ENCODE results near the gene UBE2L5.
A peak's percentile ranks its signal among the peaks of the same experiment; 100 is the strongest.

Gene UBE2L5

DNA sequence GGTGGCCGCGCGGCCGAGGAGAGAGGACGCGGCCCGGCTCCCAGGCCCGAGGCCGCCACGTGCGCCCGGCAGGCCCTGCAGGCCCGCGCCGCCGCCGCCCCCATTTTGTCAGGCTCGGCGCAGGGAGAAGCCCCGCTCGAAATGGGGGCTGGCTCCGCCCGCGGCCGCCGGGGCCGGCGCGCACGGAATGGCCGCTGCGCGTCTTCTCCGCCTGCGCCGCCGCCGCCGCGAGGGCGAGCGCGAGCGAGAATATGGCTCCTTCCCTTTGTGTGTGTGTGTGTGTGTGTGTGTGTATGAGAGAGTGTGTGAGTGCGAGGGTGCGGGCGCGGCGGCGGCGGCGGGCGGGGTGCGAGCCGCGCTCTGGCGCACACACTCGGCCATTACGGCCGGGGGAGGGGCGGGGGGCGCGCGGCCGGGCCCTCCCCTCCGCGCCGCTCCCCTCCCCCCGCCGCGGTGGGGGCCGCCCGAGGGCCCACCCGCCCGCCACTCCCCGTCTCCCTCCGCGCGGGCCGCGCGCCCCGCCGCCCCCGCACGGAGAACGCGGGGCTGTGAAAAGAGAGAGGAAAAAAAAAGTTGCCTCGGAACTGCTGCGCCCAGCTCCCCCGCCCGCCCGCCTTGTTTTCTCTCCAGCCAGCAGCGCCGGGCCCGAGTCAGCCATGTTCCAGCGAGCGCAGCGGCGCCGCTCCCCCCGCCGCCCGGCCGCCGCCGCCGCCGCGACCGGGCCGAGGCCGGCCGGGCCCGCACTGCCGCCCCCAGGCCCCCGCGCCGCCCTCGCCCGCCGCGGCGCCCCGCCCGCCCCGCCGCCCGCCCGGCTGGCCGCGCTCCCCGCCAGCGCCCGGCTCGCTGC, 42.4 kb downstream of the UBE2L5 start:
- Mint-ChIP-seq H3K27me3 (ENCODE audit: low read depth) (peaks cover 2% of the 10 kb centered on the region), H3K4me3 (peak overlapping the region; percentile 96), H3K36me3 (ENCODE audit: low read depth) (peaks cover 33% of the 10 kb centered on the region), H3K4me1 (ENCODE audit: low read depth) (peaks cover 31% of the 10 kb centered on the region), H3K27ac (peak overlapping the region; percentile 98), H3K9me3 (no peaks in the 10 kb centered on the region)
- peak; percentile 75 for DNase-seq (ENCODE audit: low spot score)

DNA sequence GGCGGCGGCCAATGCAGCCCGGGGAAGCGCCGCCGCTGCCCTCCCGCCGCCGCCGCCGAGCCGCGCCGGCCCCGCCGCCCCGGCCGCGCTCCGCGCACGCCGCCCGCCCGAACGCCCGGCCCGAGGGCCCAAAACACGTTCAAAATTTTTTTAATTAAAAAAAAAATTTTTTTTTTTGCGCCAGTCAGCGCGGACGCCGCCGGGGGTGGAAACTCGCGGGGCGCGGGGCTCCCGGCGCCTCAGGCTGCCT, 43.0 kb downstream of the UBE2L5 start:
- no peak overlapping the region for H3K4me3 Mint-ChIP-seq
- no peak for DNase-seq (ENCODE audit: low spot score)
- H3K27me3 Mint-ChIP-seq (ENCODE audit: low read depth), result peaks cover 2% of the 10 kb centered on the region
- peaks cover 31% of the 10 kb centered on the region for H3K36me3 Mint-ChIP-seq (ENCODE audit: low read depth)
- H3K4me1 Mint-ChIP-seq (ENCODE audit: low read depth), result peaks cover 31% of the 10 kb centered on the region
- H3K27ac Mint-ChIP-seq, result no peak overlapping the region
- H3K9me3 Mint-ChIP-seq, result no peaks in the 10 kb centered on the region

DNA sequence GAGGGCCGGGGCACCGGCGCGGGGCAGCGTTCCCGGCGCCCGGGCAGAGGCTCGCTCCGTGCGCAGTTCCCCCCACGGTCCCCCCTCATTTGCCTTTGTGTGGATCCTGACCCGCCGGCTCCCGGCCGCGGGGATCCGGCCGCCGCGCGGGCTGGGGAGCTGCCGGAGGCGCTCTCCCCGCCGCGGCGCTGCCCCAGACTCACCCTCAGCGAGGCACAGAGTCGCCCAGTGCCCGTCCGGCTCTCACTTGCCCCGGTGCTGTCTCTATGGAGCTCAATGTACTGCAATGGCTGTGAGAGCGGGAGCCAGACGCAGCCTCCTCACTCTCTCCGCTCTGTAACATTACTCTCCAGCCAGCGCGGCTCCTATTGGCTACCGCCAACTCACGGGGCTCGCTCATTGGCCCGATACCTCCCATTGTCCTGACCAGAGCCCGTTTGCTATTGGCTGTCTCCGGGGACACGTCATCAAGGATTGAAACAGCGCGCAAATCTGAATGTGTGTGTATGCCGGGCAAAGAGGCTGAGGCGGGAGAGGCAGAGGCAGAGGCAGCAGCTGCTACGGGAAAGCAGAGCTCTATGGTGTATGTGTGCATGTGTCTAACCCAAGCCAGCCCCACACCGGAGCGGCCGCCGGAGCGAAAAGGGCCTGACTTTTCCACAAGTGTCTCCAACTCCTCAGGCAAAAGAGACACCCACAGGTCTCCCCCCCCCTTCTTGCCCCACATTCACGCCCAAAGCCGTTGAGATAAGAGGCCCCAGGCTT, 43.5 kb downstream of the UBE2L5 start, which contains the start of gene HMGB1:
Gene HMGB1 (minus strand): TSS at position 344 of the 765 bp plus-strand sequence. CDS start 2,256 bp downstream, outside the sequence.
- H3K36me3 Mint-ChIP-seq (ENCODE audit: low read depth), result peaks cover 31% of the 10 kb centered on the region
- peak within 1 kb of the TSS; percentile 91 for H3K4me3 Mint-ChIP-seq
- DNase-seq (ENCODE audit: low spot score), result peak; percentile 98
- H3K9me3 Mint-ChIP-seq, result no peaks in the 10 kb centered on the region
- peaks cover 2% of the 10 kb centered on the region for H3K27me3 Mint-ChIP-seq (ENCODE audit: low read depth)
- peak within 1 kb of the TSS; percentile 99 for H3K27ac Mint-ChIP-seq
- peaks cover 31% of the 10 kb centered on the region for H3K4me1 Mint-ChIP-seq (ENCODE audit: low read depth)

DNA sequence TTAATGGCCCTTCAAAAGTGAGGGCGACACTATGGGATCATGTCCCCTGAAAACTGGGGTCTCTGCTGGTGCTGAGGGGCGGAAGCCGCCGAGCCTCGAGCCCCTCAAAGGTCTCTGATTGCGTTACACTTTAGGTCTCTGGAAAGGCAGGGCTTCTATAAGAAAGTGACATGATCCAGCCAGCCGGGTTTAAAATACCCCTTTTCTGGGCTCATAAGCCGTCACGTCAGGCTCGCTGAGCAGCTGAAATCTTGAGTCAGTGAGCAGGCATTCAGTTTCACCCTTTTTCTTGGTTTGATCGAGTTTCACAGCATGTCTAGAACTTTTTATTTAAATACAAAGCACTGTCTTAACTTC, 44.0 kb downstream of the UBE2L5 start:
- no peak for DNase-seq (ENCODE audit: low spot score)
- peaks cover 29% of the 10 kb centered on the region for H3K4me1 Mint-ChIP-seq (ENCODE audit: low read depth)
- H3K36me3 Mint-ChIP-seq (ENCODE audit: low read depth), result peaks cover 30% of the 10 kb centered on the region
- no peaks in the 10 kb centered on the region for H3K9me3 Mint-ChIP-seq
- peak overlapping the region; percentile 91 for H3K4me3 Mint-ChIP-seq
- peak overlapping the region; percentile 99 for H3K27ac Mint-ChIP-seq
- H3K27me3 Mint-ChIP-seq (ENCODE audit: low read depth), result peaks cover 2% of the 10 kb centered on the region

DNA sequence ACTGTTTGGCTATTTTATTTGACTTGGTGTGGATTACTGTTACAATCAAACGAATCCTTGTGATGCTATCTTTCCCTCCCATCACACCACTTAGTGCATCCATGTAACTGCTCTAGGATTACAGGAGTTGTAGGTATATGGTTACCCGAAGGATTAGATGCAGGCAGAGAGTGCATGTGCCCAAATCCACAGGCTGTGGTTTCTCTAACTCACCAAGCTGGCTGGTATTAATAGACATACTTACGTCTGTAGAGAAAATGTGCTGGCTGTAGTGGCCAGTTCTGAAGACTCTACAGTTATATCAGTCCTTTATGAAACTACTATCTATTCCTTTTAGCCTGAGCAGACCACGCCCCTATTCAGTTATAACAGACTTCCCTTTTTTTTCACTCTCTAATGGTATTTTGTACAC, 44.6 kb downstream of the UBE2L5 start:
- H3K4me3 Mint-ChIP-seq, result peak overlapping the region; percentile 91
- peaks cover 25% of the 10 kb centered on the region for H3K4me1 Mint-ChIP-seq (ENCODE audit: low read depth)
- peak overlapping the region; percentile 99 for H3K27ac Mint-ChIP-seq
- H3K36me3 Mint-ChIP-seq (ENCODE audit: low read depth), result peaks cover 25% of the 10 kb centered on the region
- DNase-seq (ENCODE audit: low spot score), result no peak
- H3K27me3 Mint-ChIP-seq (ENCODE audit: low read depth), result peaks cover 2% of the 10 kb centered on the region
- H3K9me3 Mint-ChIP-seq, result no peaks in the 10 kb centered on the region

DNA sequence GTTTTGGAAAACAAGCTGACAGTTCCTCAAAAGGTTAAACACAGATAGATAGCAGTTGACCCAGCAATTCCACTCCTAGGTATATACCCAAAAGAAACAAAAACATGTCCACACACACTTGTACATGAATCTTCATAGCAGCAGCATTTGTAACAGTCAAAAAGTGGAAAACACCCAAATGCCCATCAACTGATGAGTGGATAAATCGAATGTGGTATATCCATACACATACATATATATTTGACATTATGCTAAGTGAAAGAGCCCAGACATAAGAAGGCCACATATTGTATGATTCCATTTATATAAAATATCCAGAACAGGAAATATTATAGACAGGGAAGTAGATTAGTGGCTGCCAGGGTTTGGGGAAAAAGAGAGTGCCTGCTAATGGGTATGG, 51.4 kb downstream of the UBE2L5 start:
- Mint-ChIP-seq H3K27ac (no peak overlapping the region), H3K36me3 (ENCODE audit: low read depth) (no peaks in the 10 kb centered on the region), H3K4me3 (no peak overlapping the region), H3K27me3 (ENCODE audit: low read depth) (no peaks in the 10 kb centered on the region), H3K9me3 (no peaks in the 10 kb centered on the region), H3K4me1 (ENCODE audit: low read depth) (no peaks in the 10 kb centered on the region)
- DNase-seq (ENCODE audit: low spot score), result no peak

DNA sequence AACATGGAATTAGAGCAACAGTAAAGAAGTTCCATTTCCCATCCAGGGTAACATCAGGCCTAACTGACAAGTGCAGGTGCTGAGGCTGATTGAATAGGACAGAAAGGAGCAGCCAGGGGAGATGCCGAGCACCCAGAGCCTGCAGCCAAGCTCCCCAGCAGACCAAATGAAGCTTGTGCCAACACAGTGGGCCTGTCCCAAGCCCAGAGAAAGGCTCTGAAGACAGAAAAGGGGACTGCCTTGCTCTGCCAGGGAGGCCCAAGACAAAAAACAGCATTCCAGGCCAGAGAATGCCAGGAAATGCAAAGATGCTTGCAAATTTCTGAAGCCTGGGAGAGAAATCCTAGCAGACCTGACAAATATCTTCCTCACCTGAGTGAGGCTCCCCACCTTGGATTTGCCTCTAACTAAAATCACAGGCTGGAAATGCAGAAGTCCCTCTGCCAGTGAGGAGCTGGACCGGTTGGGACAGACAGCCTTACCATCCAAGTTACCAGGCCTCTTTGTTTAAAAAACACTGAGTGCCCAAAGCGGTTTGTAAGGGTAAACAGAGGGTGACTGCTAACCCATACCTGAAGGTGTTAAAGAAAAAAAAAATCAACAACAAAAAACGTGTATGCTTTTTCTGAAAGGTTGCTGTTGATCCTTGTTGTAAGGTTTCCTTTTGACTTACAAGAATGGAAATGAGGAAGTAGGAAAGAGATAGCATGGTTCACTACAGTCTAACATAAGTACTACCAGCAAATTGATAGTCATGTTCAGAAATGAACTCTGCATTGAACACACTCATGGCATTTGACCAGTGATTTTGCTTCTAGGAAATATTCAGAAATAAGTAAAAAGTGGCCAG, 55.3 kb downstream of the UBE2L5 start:
- Mint-ChIP-seq H3K4me3 (no peak overlapping the region), H3K4me1 (ENCODE audit: low read depth) (no peaks in the 10 kb centered on the region), H3K27me3 (ENCODE audit: low read depth) (peaks cover 17% of the 10 kb centered on the region), H3K36me3 (ENCODE audit: low read depth) (no peaks in the 10 kb centered on the region), H3K27ac (no peak overlapping the region), H3K9me3 (no peaks in the 10 kb centered on the region)
- DNase-seq (ENCODE audit: low spot score), result no peak

Data from T-helper 2 cell treated with Interferon-gamma antibody and Interleukin-4, amounts not matched to agents 5 μg/mL and 100 μg/mL, for 36 hours (primary cell).